GM21576 (cell line): Measurements from ENCODE around the gene KLK11.

Source experiments
- ATAC-seq: cut with Tn5 transposase; IDR thresholded peaks from one replicate; pipeline ENCODE4 v1.9.1; 2021; ENCODE audit warnings: mild to moderate bottlenecking, moderate library complexity; ENCODE audit not compliant: unreplicated experiment

Gene KLK11

GRCh38 chr19:51026554-51026831 lies at the start of gene KLK11:
KLK11 (minus strand) TSS chr19:51026616; CDS start chr19:51025631, 985 bp downstream.
- no peak for ATAC-seq

- no peak for ATAC-seq
Observed at GRCh38 chr19:51075998-51076397, 49.6 kb upstream of the KLK11 start.

GRCh38 chr19:51071095-51071405 lies 44.6 kb upstream of the KLK11 start:
- no peak for ATAC-seq

- no peak for ATAC-seq
Observed at GRCh38 chr19:51070334-51071094, 44.1 kb upstream of the KLK11 start.

- ATAC-seq, result no peak
Observed at GRCh38 chr19:51066393-51067186, 40.2 kb upstream of the KLK11 start.

GRCh38 chr19:51065221-51065960 lies 39.0 kb upstream of the KLK11 start:
- ATAC-seq, result no peak

- ATAC-seq, result no peak
Observed at GRCh38 chr19:51064534-51065220, 38.3 kb upstream of the KLK11 start, which contains the start of gene KLK13. KLK13 (minus strand) TSS chr19:51065092; CDS start chr19:51065067, 25 bp downstream.

- ATAC-seq, result no peak
Observed at GRCh38 chr19:51063664-51064063, 37.2 kb upstream of the KLK11 start.

- no peak for ATAC-seq
Observed at GRCh38 chr19:51060973-51061372, 34.6 kb upstream of the KLK11 start.

GRCh38 chr19:51060336-51060735 lies 33.9 kb upstream of the KLK11 start:
- ATAC-seq, result no peak

- ATAC-seq, result no peak
Observed at GRCh38 chr19:51059715-51060114, 33.3 kb upstream of the KLK11 start.

GRCh38 chr19:51055866-51056265 lies 29.4 kb upstream of the KLK11 start:
- ATAC-seq, result no peak

- ATAC-seq, result no peak
Observed at GRCh38 chr19:51047031-51047335, 20.6 kb upstream of the KLK11 start.

- ATAC-seq, result no peak
Observed at GRCh38 chr19:51044327-51044726, 17.9 kb upstream of the KLK11 start.

- ATAC-seq, result no peak
Observed at GRCh38 chr19:51043497-51043896, 17.1 kb upstream of the KLK11 start.

- no peak for ATAC-seq
Observed at GRCh38 chr19:51040151-51040550, 13.7 kb upstream of the KLK11 start.

- ATAC-seq, result no peak
Observed at GRCh38 chr19:51036519-51036918, 10.1 kb upstream of the KLK11 start.

- ATAC-seq, result no peak
Observed at GRCh38 chr19:51034704-51035103, 8.3 kb upstream of the KLK11 start, which contains the start of gene KLK12. KLK12 (minus strand) TSS chr19:51035002; CDS start chr19:51034621, 381 bp downstream.

GRCh38 chr19:51031880-51032225 lies 5.4 kb upstream of the KLK11 start:
- ATAC-seq, result no peak

GRCh38 chr19:51031220-51031879 lies 4.9 kb upstream of the KLK11 start:
- no peak for ATAC-seq

- no peak for ATAC-seq
Observed at GRCh38 chr19:51030631-51031030, 4.2 kb upstream of the KLK11 start.
